ENCODE results near the gene FASN.

DNA sequence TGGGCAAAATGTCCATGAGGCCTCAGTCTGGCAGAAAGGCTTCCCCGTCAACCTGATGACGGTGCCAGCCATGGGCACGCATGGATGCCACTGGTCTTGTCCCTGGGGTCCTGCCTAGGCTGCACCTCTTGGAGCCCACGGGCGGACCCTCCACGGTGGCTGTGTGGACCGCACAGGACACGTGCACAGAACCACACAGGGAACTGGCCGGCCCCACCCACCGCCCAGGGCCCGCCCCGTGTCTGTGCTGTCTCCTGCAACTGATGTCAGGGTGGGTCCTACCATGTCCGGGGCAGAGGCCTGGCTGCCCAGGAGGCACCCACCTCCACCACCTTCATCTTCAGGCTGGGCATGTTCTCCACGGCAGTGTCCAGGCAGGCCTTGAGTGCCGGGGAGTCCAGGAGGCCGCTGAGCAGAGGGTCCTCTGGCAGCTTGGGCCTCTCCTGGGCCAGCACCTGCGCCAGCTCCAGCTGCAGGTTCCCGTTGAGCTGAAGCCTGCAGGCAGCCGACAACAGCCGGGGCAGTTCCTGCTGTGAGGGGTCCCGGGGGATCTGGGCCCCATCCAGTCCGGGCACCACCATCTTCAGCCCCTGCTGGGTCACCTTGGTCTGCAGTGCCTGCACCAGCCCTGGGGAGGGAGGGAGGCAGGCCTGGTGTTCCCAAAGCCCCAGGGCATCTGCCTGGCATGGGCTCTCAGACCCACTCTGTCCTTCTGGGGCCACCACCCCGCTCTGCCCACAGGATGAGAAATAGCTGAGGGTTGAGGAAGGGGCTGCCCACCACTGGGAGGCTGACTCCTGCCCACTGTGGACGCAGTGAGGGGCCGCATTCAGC is 11.9 kb downstream of the FASN start:
- TF ChIP-seq MYC (IDR thresholded peaks at IDR 0.05; ENCODE audit: borderline replicate concordance, low read length) (no peak), SMC3 (IDR thresholded peaks at IDR 0.05) (no peak), POLR2A (IDR thresholded peaks at IDR 0.05; ENCODE audit: low read length) (no peak), EP300 (IDR thresholded peaks at IDR 0.05) (no peak), PHF8 (IDR thresholded peaks at IDR 0.05; ENCODE audit: borderline replicate concordance, low read depth) (no peak)
- TF ChIP-seq, protein P1, sequence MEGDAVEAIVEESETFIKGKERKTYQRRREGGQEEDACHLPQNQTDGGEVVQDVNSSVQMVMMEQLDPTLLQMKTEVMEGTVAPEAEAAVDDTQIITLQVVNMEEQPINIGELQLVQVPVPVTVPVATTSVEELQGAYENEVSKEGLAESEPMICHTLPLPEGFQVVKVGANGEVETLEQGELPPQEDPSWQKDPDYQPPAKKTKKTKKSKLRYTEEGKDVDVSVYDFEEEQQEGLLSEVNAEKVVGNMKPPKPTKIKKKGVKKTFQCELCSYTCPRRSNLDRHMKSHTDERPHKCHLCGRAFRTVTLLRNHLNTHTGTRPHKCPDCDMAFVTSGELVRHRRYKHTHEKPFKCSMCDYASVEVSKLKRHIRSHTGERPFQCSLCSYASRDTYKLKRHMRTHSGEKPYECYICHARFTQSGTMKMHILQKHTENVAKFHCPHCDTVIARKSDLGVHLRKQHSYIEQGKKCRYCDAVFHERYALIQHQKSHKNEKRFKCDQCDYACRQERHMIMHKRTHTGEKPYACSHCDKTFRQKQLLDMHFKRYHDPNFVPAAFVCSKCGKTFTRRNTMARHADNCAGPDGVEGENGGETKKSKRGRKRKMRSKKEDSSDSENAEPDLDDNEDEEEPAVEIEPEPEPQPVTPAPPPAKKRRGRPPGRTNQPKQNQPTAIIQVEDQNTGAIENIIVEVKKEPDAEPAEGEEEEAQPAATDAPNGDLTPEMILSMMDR (IDR thresholded peaks at IDR 0.05), result no peak
- TF ChIP-seq, protein P2, sequence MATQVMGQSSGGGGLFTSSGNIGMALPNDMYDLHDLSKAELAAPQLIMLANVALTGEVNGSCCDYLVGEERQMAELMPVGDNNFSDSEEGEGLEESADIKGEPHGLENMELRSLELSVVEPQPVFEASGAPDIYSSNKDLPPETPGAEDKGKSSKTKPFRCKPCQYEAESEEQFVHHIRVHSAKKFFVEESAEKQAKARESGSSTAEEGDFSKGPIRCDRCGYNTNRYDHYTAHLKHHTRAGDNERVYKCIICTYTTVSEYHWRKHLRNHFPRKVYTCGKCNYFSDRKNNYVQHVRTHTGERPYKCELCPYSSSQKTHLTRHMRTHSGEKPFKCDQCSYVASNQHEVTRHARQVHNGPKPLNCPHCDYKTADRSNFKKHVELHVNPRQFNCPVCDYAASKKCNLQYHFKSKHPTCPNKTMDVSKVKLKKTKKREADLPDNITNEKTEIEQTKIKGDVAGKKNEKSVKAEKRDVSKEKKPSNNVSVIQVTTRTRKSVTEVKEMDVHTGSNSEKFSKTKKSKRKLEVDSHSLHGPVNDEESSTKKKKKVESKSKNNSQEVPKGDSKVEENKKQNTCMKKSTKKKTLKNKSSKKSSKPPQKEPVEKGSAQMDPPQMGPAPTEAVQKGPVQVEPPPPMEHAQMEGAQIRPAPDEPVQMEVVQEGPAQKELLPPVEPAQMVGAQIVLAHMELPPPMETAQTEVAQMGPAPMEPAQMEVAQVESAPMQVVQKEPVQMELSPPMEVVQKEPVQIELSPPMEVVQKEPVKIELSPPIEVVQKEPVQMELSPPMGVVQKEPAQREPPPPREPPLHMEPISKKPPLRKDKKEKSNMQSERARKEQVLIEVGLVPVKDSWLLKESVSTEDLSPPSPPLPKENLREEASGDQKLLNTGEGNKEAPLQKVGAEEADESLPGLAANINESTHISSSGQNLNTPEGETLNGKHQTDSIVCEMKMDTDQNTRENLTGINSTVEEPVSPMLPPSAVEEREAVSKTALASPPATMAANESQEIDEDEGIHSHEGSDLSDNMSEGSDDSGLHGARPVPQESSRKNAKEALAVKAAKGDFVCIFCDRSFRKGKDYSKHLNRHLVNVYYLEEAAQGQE (IDR thresholded peaks at IDR 0.05), result no peak
- TF ChIP-seq, protein P3, sequence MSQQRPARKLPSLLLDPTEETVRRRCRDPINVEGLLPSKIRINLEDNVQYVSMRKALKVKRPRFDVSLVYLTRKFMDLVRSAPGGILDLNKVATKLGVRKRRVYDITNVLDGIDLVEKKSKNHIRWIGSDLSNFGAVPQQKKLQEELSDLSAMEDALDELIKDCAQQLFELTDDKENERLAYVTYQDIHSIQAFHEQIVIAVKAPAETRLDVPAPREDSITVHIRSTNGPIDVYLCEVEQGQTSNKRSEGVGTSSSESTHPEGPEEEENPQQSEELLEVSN (IDR thresholded peaks at IDR 0.05; ENCODE audit: borderline replicate concordance, low read depth), result no peak

All from A549 (cell line).